OCI-LY1 (cell line): ENCODE measurements around the gene GAGE10.

Experiments
- H2AFZ ChIP-seq: fragments of 200-600 bp; sonication (generic), shearing (Covaris generic); 2 replicates; pipeline ENCODE4 v1.6.0; 2014; ENCODE audit warnings: antibody characterized with exemption, mild to moderate bottlenecking, low read length
- H3F3A ChIP-seq: fragments of 200-600 bp; sonication (generic), shearing (Covaris generic); 2 replicates; pipeline ENCODE4 v1.6.0; 2014; ENCODE audit warnings: mild to moderate bottlenecking, antibody characterized with exemption, low read length, moderate library complexity; ENCODE audit not compliant: insufficient read depth
- H3K27ac ChIP-seq: fragments of 200-600 bp; sonication (generic); 2 replicates; pipeline ENCODE4 v1.5.1; 2014; ENCODE audit warnings: low read length, mixed run types, mild to moderate bottlenecking, low read depth; ENCODE audit not compliant: poor library complexity, severe bottlenecking
- H3K27me3 ChIP-seq: fragments of 200-600 bp; sonication (generic); 2 replicates; pipeline ENCODE4 v1.6.0; 2014; ENCODE audit warnings: antibody characterized with exemption, mild to moderate bottlenecking, low read length, moderate library complexity; ENCODE audit not compliant: insufficient read depth
- H3K36me3 ChIP-seq: fragments of 200-600 bp; sonication (generic); 2 replicates; pipeline ENCODE4 v1.6.1; 2014; ENCODE audit warnings: mild to moderate bottlenecking, antibody characterized with exemption, low read length, moderate library complexity, mixed read lengths; ENCODE audit not compliant: insufficient read depth
- H3K4me1 ChIP-seq: fragments of 200-600 bp; sonication (generic); 2 replicates; pipeline ENCODE4 v1.5.1; 2014; ENCODE audit warnings: mild to moderate bottlenecking, low read length, moderate library complexity; ENCODE audit not compliant: insufficient read depth, severe bottlenecking
- H3K4me2 ChIP-seq: fragments of 200-600 bp; sonication (generic), shearing (Covaris generic); 2 replicates; pipeline ENCODE4 v1.6.1; 2014; ENCODE audit warnings: low read length
- H3K4me3 ChIP-seq: fragments of 200-600 bp; sonication (generic); 2 replicates; pipeline ENCODE4 v1.5.1; 2014; ENCODE audit warnings: low read length, low read depth, mild to moderate bottlenecking, mixed read lengths; ENCODE audit not compliant: poor library complexity, severe bottlenecking
- H3K79me2 ChIP-seq: fragments of 200-600 bp; shearing (Covaris generic); 2 replicates; pipeline ENCODE4 v1.6.1; 2016; ENCODE audit warnings: mixed run types, low read length, mixed read lengths; ENCODE audit not compliant: insufficient read depth
- H3K9ac ChIP-seq: fragments of 200-600 bp; sonication (generic), shearing (Covaris generic); 2 replicates; pipeline ENCODE4 v1.6.1; 2014; ENCODE audit warnings: mild to moderate bottlenecking, low read length, mixed read lengths
- H3K9me2 ChIP-seq: fragments of 200-600 bp; sonication (generic), shearing (Covaris generic); 2 replicates; pipeline ENCODE4 v1.6.1; 2014; ENCODE audit warnings: low read depth, mild to moderate bottlenecking, low read length, mixed read lengths
- H3K9me3 ChIP-seq: fragments of 200-600 bp; shearing (Covaris generic); 2 replicates; pipeline ENCODE4 v1.6.1; 2014; ENCODE audit warnings: low read length, mixed read lengths
- H4K20me1 ChIP-seq: fragments of 200-600 bp; sonication (generic), shearing (Covaris generic); 2 replicates; pipeline ENCODE4 v1.6.0; 2016; ENCODE audit warnings: mild to moderate bottlenecking, low read length; ENCODE audit not compliant: insufficient read depth
- CTCF ChIP-seq: fragments of 200-600 bp; sonication (generic), shearing (Covaris generic); IDR thresholded peaks from 2 replicates; pipeline ENCODE4 v1.5.1; 2017; ENCODE audit warnings: mild to moderate bottlenecking, antibody characterized with exemption, low read length, moderate library complexity, mixed read lengths
- EZH2 ChIP-seq: fragments of 200-600 bp; sonication (generic), shearing (Covaris generic); IDR thresholded peaks from 2 replicates; pipeline ENCODE4 v1.8.0; 2017; ENCODE audit warnings: borderline replicate concordance, mixed run types, mild to moderate bottlenecking, antibody characterized with exemption, low read length, moderate library complexity, mixed read lengths

The GAGE10 gene

DNA sequence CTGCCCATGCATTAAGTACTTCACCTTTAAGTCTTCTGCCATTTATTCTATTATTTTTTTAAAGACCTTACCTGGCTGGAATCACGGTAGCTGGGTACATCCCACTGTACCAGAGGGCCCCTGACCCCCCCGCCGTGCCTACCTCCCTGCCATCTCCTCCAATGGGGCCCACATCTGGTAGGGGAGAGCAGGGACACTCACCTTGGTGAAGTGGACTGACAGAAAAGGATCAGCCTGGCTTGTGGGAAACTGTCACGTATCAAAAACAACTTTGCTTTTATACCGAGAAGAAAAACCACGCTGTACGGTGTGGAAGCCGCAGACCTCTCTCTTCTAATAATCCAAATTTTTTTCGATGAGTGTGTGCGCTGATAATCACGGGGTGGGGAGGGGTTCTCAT, 39.0 kb upstream of the GAGE10 start, which contains the start of gene FOXP3:
Gene FOXP3, minus strand, starts transcription at position 251 of the 400 bp plus-strand sequence. CDS start 6,205 bp downstream, outside the sequence.
- H3F3A ChIP-seq, result no peaks in the 10 kb centered on the region
- no peaks in the 10 kb centered on the region for H4K20me1 ChIP-seq
- no peak within 1 kb of the TSS for H3K9ac ChIP-seq
- H3K4me3 ChIP-seq, result no peak within 1 kb of the TSS
- no peaks in the 10 kb centered on the region for H3K36me3 ChIP-seq
- TF ChIP-seq CTCF (no peak), EZH2 (no peak)
- H3K4me1 ChIP-seq, result peaks cover 7% of the 10 kb centered on the region
- H3K27me3 ChIP-seq, result no peaks in the 10 kb centered on the region
- no peak within 1 kb of the TSS for H2AFZ ChIP-seq
- no peak within 1 kb of the TSS for H3K27ac ChIP-seq
- no peaks in the 10 kb centered on the region for H3K9me3 ChIP-seq
- H3K79me2 ChIP-seq, result no peaks in the 10 kb centered on the region
- H3K4me2 ChIP-seq, result no peak within 1 kb of the TSS
- H3K9me2 ChIP-seq, result no peaks in the 10 kb centered on the region

GRCh38 chrX:49266523-49267445, 36.7 kb upstream of the GAGE10 start:
- no peak overlapping the region for H3K9ac ChIP-seq
- H2AFZ ChIP-seq, result no peak overlapping the region
- H3K36me3 ChIP-seq, result no peaks in the 10 kb centered on the region
- H3K27ac ChIP-seq, result no peak overlapping the region
- no peak overlapping the region for H3K4me2 ChIP-seq
- no peaks in the 10 kb centered on the region for H3K27me3 ChIP-seq
- no peaks in the 10 kb centered on the region for H3K9me3 ChIP-seq
- no peaks in the 10 kb centered on the region for H3K9me2 ChIP-seq
- peaks cover 24% of the 10 kb centered on the region for H3K4me1 ChIP-seq
- H4K20me1 ChIP-seq, result no peaks in the 10 kb centered on the region
- H3K79me2 ChIP-seq, result peaks cover 11% of the 10 kb centered on the region; the same call in 1 of the 2 replicates
- no peak overlapping the region for H3K4me3 ChIP-seq
- no peaks in the 10 kb centered on the region for H3F3A ChIP-seq
- TF ChIP-seq CTCF, result no peak
- TF ChIP-seq EZH2, result no peak

- Histone ChIP-seq H3K4me1 (peaks cover 38% of the 10 kb centered on the region), H2AFZ (no peak overlapping the region), H3K4me2 (peak overlapping the region; percentile 73), H3K9ac (peak overlapping the region; percentile 72), H3K36me3 (no peaks in the 10 kb centered on the region; the same call in 1 of the 2 replicates), H3K27me3 (no peaks in the 10 kb centered on the region), H3K9me3 (no peaks in the 10 kb centered on the region), H3K79me2 (peaks cover 12% of the 10 kb centered on the region), H3K4me3 (peak overlapping the region; percentile 70), H4K20me1 (no peaks in the 10 kb centered on the region), H3K27ac (peak overlapping the region; percentile 25), H3K9me2 (no peaks in the 10 kb centered on the region), H3F3A (no peaks in the 10 kb centered on the region)
- TF ChIP-seq CTCF (no peak), EZH2 (no peak)
Observed at GRCh38 chrX:49268702-49269009, 34.8 kb upstream of the GAGE10 start.
